HCT116 (cell line): Measurements from ENCODE around the gene METTL27. TPM values are rescaled to one million over a fixed set of nuclear protein-coding genes. Genes with fewer than 3 reads are reported as not detected.

Experiments used
- ATAC-seq: fragments of 200-7000 bp; cut with Tn5 transposase; 2 replicates; pipeline ENCODE4 v1.9.1; 2020; ENCODE audit warnings: mild to moderate bottlenecking, moderate library complexity
- BruUV-seq: library from RNA; stranded (reverse); fragments of 400-500 nt; replicated peaks from 2 replicates; lab custom pipeline; 2021; lab: Mats Ljungman, UMichigan
- CTCF ChIA-PET: fragments of 300-600 bp; sonication (Branson Sonifier 250); formaldehyde crosslinking; loops from one replicate; lab custom pipeline; 2021; ENCODE audit warnings: antibody characterized with exemption; lab: Charles Lee
- POLR2A ChIA-PET: fragments of 300-600, 350-600 bp; sonication (Branson Sonifier 250); formaldehyde crosslinking; loops from one replicate; lab custom pipeline; 2021; ENCODE audit warnings: antibody characterized with exemption; lab: Charles Lee
- RAD21 ChIA-PET, 2 experiments: fragments of 300-600 bp; sonication (Branson Sonifier 250); formaldehyde crosslinking; loops; one replicate each; lab custom pipeline; 2023; ENCODE audit warnings: low total read pairs in 2 of 2; ENCODE audit not compliant: uncharacterized antibody in 2 of 2, unreplicated experiment in 2 of 2, low non-redundant PET in 1 of 2; lab: Charles Lee
- DNase-seq: peaks from one replicate; pipeline ENCODE4 v3.0.0-alpha.2; 2010; ENCODE audit warnings: low read depth, low spot score
- H2AFZ ChIP-seq: fragments of 200-600 bp; shearing (Covaris generic), sonication (generic); 2 replicates; pipeline ENCODE4 v1.6.1; 2017; ENCODE audit warnings: low read depth, mixed run types, mixed read lengths, antibody characterized with exemption, low read length; ENCODE audit not compliant: poor library complexity, severe bottlenecking
- H3K27ac ChIP-seq: 2 replicates; pipeline ENCODE4 v1.5.1; 2012; ENCODE audit warnings: low read depth, low read length
- H3K27me3 ChIP-seq: fragments of 200-600 bp; sonication (generic); 2 replicates; pipeline ENCODE4 v1.6.1; 2016; ENCODE audit warnings: mixed run types, low read length, mixed read lengths; ENCODE audit not compliant: insufficient read depth
- H3K36me3 ChIP-seq, 2 experiments: fragments of 200-500 bp in 1 of 2; fragments of 200-600 bp in 1 of 2; sonication (Bioruptor generic) in 1 of 2; sonication (generic) in 1 of 2; 2 replicates each; pipeline versions ENCODE4 v1.5.1 to v1.6.1; 2014 to 2016; ENCODE audit warnings: low read length in 2 of 2, inconsistent platforms in 1 of 2, mixed read lengths in 1 of 2, mixed run types in 1 of 2; ENCODE audit not compliant: insufficient read depth in 2 of 2, control insufficient read depth in 1 of 2
- H3K4me1 ChIP-seq, 2 experiments: fragments of 200-600 bp in 1 of 2; sonication (generic) in 1 of 2; 2 replicates each; pipeline versions ENCODE4 v1.5.1 to v1.6.1; 2012 to 2017; ENCODE audit warnings: low read length in 2 of 2, inconsistent platforms in 1 of 2, mild to moderate bottlenecking in 1 of 2, mixed read lengths in 1 of 2, mixed run types in 1 of 2, moderate library complexity in 1 of 2; ENCODE audit not compliant: insufficient read depth in 2 of 2, control insufficient read depth in 1 of 2
- H3K4me2 ChIP-seq: fragments of 200-600 bp; sonication (generic); 2 replicates; pipeline ENCODE4 v1.6.1; 2017; ENCODE audit warnings: mixed run types, low read length, mixed read lengths
- H3K4me3 ChIP-seq, 2 experiments: fragments of 200-600 bp in 1 of 2; sonication (generic) in 1 of 2; replicated peaks in 1 of 2; 2 replicates each; pipeline ENCODE4 v1.5.1; 2011 to 2016; ENCODE audit warnings: low read length in 2 of 2, control low read depth in 1 of 2, low read depth in 1 of 2, mild to moderate bottlenecking in 1 of 2, mixed read lengths in 1 of 2, mixed run types in 1 of 2
- H3K79me2 ChIP-seq: fragments of 200-600 bp; sonication (generic); 2 replicates; pipeline ENCODE4 v1.6.1; 2017; ENCODE audit warnings: mild to moderate bottlenecking, mixed run types, low read length, moderate library complexity, mixed read lengths; ENCODE audit not compliant: insufficient read depth
- H3K9ac ChIP-seq: fragments of 200-600 bp; sonication (generic); 2 replicates; pipeline ENCODE4 v1.6.1; 2016; ENCODE audit warnings: low read length, mixed read lengths
- H3K9me2 ChIP-seq: fragments of 200-600 bp; sonication (generic), shearing (Covaris generic); 2 replicates; pipeline ENCODE4 v1.6.1; 2017; ENCODE audit warnings: mixed run types, mild to moderate bottlenecking, moderate library complexity; ENCODE audit not compliant: insufficient read depth
- H3K9me3 ChIP-seq, 2 experiments: fragments of 200-500 bp in 1 of 2; fragments of 200-600 bp in 1 of 2; sonication (Bioruptor generic) in 1 of 2; sonication (generic) in 1 of 2; 2 replicates each; pipeline ENCODE4 v1.6.1; 2014 to 2017; ENCODE audit warnings: low read length in 2 of 2, mixed read lengths in 2 of 2, inconsistent platforms in 1 of 2, low read depth in 1 of 2, mild to moderate bottlenecking in 1 of 2, mixed run types in 1 of 2, moderate library complexity in 1 of 2; ENCODE audit not compliant: control insufficient read depth in 1 of 2, insufficient read depth in 1 of 2
- H4K20me1 ChIP-seq: fragments of 200-600 bp; sonication (generic), shearing (Covaris generic); 2 replicates; pipeline ENCODE4 v1.6.1; 2017; ENCODE audit warnings: mixed run types, mild to moderate bottlenecking, moderate library complexity; ENCODE audit not compliant: insufficient read depth
- CBX3 ChIP-seq: IDR thresholded peaks from 2 replicates; pipeline ENCODE4 v1.6.1; 2012; ENCODE audit warnings: low read depth
- CTCF ChIP-seq, 3 experiments: fragments of 200-600 bp in 1 of 3; sonication (generic) in 1 of 3; IDR thresholded peaks in 2 of 3; conservative IDR thresholded peaks in 1 of 3; 2 replicates each; pipeline ENCODE4 v1.5.1; 2012 to 2017; ENCODE audit warnings: low read depth in 2 of 3, low read length in 2 of 3, antibody characterized with exemption in 1 of 3, borderline replicate concordance in 1 of 3, control low read depth in 1 of 3, mild to moderate bottlenecking in 1 of 3, mixed read lengths in 1 of 3, mixed run types in 1 of 3, moderate library complexity in 1 of 3; ENCODE audit not compliant: insufficient read depth in 1 of 3
- EGR1 ChIP-seq: IDR thresholded peaks from 2 replicates; pipeline ENCODE4 v1.6.1; 2012; ENCODE audit warnings: low read depth
- EZH2 ChIP-seq: fragments of 200-600 bp; sonication (generic); IDR thresholded peaks from 2 replicates; pipeline ENCODE4 v1.6.1; 2017; ENCODE audit warnings: antibody characterized with exemption, mixed run types
- FOSL1 ChIP-seq: IDR thresholded peaks from 2 replicates; pipeline ENCODE4 v1.6.1; 2012; ENCODE audit warnings: low read depth
- JUND ChIP-seq: IDR thresholded peaks from 2 replicates; pipeline ENCODE4 v1.6.1; 2012
- MAX ChIP-seq: IDR thresholded peaks from 2 replicates; pipeline ENCODE4 v1.6.1; 2012
- POLR2A ChIP-seq: IDR thresholded peaks from 2 replicates; pipeline ENCODE4 v1.7.0; 2011; ENCODE audit warnings: borderline replicate concordance; ENCODE audit not compliant: insufficient read depth, insufficient read length; ENCODE audit errors: extremely low read depth
- POLR2AphosphoS5 ChIP-seq: IDR thresholded peaks from 2 replicates; pipeline ENCODE4 v1.6.1; 2011; ENCODE audit warnings: mild to moderate bottlenecking, low read depth, low read length, moderate library complexity
- SIN3A ChIP-seq: IDR thresholded peaks from 2 replicates; pipeline ENCODE4 v1.6.1; 2012; ENCODE audit warnings: low read depth
- SP1 ChIP-seq: IDR thresholded peaks from 2 replicates; pipeline ENCODE4 v1.6.1; 2012; ENCODE audit warnings: low read depth
- TCF7L2 ChIP-seq: IDR thresholded peaks from 2 replicates; pipeline ENCODE4 v1.7.0; 2011; ENCODE audit warnings: borderline replicate concordance, inconsistent platforms; ENCODE audit not compliant: insufficient read depth, insufficient read length; ENCODE audit errors: extremely low read depth
- YY1 ChIP-seq: IDR thresholded peaks from 2 replicates; pipeline ENCODE4 v1.6.1; 2011; ENCODE audit warnings: low read length, low read depth, moderate library complexity, mild to moderate bottlenecking; ENCODE audit not compliant: insufficient replicate concordance; ENCODE audit errors: extremely low read depth
- ZFX ChIP-seq: fragments of 450-650 bp; IDR thresholded peaks from 2 replicates; pipeline ENCODE4 v1.6.1; 2017
- ZNF274 ChIP-seq: fragments of 200-500 bp; sonication (Bioruptor generic); IDR thresholded peaks from 2 replicates; pipeline ENCODE4 v1.6.1; 2014; ENCODE audit warnings: mild to moderate bottlenecking, low read depth, low read length, inconsistent platforms
- intact Hi-C: fragments of 100-400 bp; cut with micrococcal nuclease; formaldehyde crosslinking; loops from 2 replicates; pipeline ENCODE4 v1.10.0; 2022
- total RNA-seq: library from RNA; stranded (reverse); gene quantifications from one replicate; pipeline ENCODE4 v1.2.1, GENCODE V29; 2021; ENCODE audit not compliant: unreplicated experiment

METTL27 gene
- total RNA-seq, 1 experiment from 2014 or later, result 30.4 TPM

GRCh38 chr7:73885975-73886798 is 43.9 kb upstream of the METTL27 start:
- ChIA-PET RAD21 (interaction anchor here in 1 of 2 experiments (0.7 kb wide), 1 partner anchor 312 kb away, joined by 3 read pairs; no protein-coding TSS in a partner anchor), CTCF (no interaction called here), POLR2A (no interaction called here)
- DNase-seq (no peak), ATAC-seq (no peak)
- Histone ChIP-seq H3K36me3 (no peaks in the 10 kb centered on the region), H3K4me3 (no peak overlapping the region), H3K27me3 (peaks cover 1% of the 10 kb centered on the region; the same call in 1 of the 2 replicates), H3K9me2 (no peaks in the 10 kb centered on the region), H3K9ac (no peak overlapping the region), H2AFZ (no peak overlapping the region), H3K79me2 (no peaks in the 10 kb centered on the region), H3K4me1 (peaks cover 0 to 7% of the 10 kb centered on the region in 2 experiments; a peak in 1 of 4 replicates), H3K9me3 (no peaks in the 10 kb centered on the region), H4K20me1 (no peaks in the 10 kb centered on the region), H3K4me2 (no peak overlapping the region), H3K27ac (no peak overlapping the region)
- intact Hi-C loops, result no loop called here
- no TSS peak for BruUV-seq
- TF ChIP-seq ZFX (no peak), POLR2A (no peak), TCF7L2 (no peak), SP1 (no peak), POLR2AphosphoS5 (no peak), SIN3A (no peak), EGR1 (no peak), CTCF (IDR thresholded peaks at IDR 0.05 in 2 of 3, conservative IDR thresholded peaks at IDR 0.05 in 1 of 3; ENCODE audit: borderline replicate concordance in 1 of 3, insufficient read depth in 1 of 3, low read depth in 2 of 3, low read length in 2 of 3) (no peak), YY1 (no peak), ZNF274 (no peak), CBX3 (no peak), FOSL1 (no peak), EZH2 (no peak), MAX (no peak), JUND (no peak)
